ENCODE measurements around the gene ARMH2.

- TF ChIP-seq CTCF (IDR thresholded peaks at IDR 0.05; ENCODE audit: insufficient read depth, low read depth, low read length) = no peak
- no peak for TF ChIP-seq EZH2 (IDR thresholded peaks at IDR 0.05; ENCODE audit: insufficient read depth, low read length)
Measured at GRCh38 chr6:24799541-24799915, 811 bp upstream of the ARMH2 start.
